SK-N-SH treated with all-trans-retinoic acid at 6 μM for 48 hours (cell line): Measurements from ENCODE around the gene TSPAN14.

ENCODE experiments used
- ATAC-seq: fragments of 200-7000 bp; cut with Tn5 transposase; 3 replicates; pipeline ENCODE4 v1.9.1; 2020; ENCODE audit warnings: mild to moderate bottlenecking, moderate library complexity
- ARNTL ChIP-seq: fragments of 450-650 bp; formaldehyde crosslinking; IDR thresholded peaks from 2 replicates; pipeline ENCODE4 v1.5.0; 2020; ENCODE audit warnings: low read depth, mild to moderate bottlenecking, moderate library complexity, borderline replicate concordance
- BACH2 ChIP-seq: fragments of 250-450 bp; sonication (Bioruptor Pico); IDR thresholded peaks from 2 replicates; pipeline ENCODE4 v1.9.0; 2021; ENCODE audit warnings: mild to moderate bottlenecking, borderline replicate concordance
- CSDC2 ChIP-seq: fragments of 250-450 bp; sonication (Bioruptor Pico); IDR thresholded peaks from 2 replicates; pipeline ENCODE4 v1.5.0; 2020; ENCODE audit warnings: mild to moderate bottlenecking, moderate library complexity
- CSRNP3 ChIP-seq: fragments of 250-450 bp; sonication (Bioruptor Pico); IDR thresholded peaks from 2 replicates; pipeline ENCODE4 v1.5.1; 2021; ENCODE audit warnings: mild to moderate bottlenecking, moderate library complexity
- ESRRG ChIP-seq: fragments of 250-450 bp; sonication (Bioruptor Pico); IDR thresholded peaks from 2 replicates; pipeline ENCODE4 v1.6.1; 2021; ENCODE audit warnings: mild to moderate bottlenecking
- ISL1 ChIP-seq: fragments of 250-450 bp; sonication (Bioruptor Pico); IDR thresholded peaks from 2 replicates; pipeline ENCODE4 v2.1.2; 2022; ENCODE audit warnings: mild to moderate bottlenecking, moderate library complexity
- OSR1 ChIP-seq: fragments of 250-450 bp; sonication (Bioruptor Pico); IDR thresholded peaks from 2 replicates; pipeline ENCODE4 v1.8.0; 2022; ENCODE audit warnings: moderate library complexity, mild to moderate bottlenecking, inconsistent platforms
- PATZ1 ChIP-seq: fragments of 250-450 bp; sonication (Bioruptor Pico); IDR thresholded peaks from 2 replicates; pipeline ENCODE4 v1.8.0; 2020; ENCODE audit warnings: mild to moderate bottlenecking, moderate library complexity, borderline replicate concordance
- PPARA ChIP-seq: fragments of 250-450 bp; sonication (Bioruptor Pico); IDR thresholded peaks from 2 replicates; pipeline ENCODE4 v1.5.0; 2020; ENCODE audit warnings: mild to moderate bottlenecking, borderline replicate concordance
- RARB ChIP-seq: fragments of 250-450 bp; sonication (Bioruptor Pico); IDR thresholded peaks from 2 replicates; pipeline ENCODE4 v1.8.0; 2021; ENCODE audit warnings: mild to moderate bottlenecking, moderate library complexity
- SNAI2 ChIP-seq: fragments of 250-450 bp; sonication (Bioruptor Pico); IDR thresholded peaks from 2 replicates; pipeline ENCODE4 v1.5.0; 2020; ENCODE audit warnings: mild to moderate bottlenecking, moderate library complexity
- TCF4 ChIP-seq: fragments of 250-450 bp; sonication (Bioruptor Pico); IDR thresholded peaks from 2 replicates; pipeline ENCODE4 v1.8.0; 2021; ENCODE audit warnings: mild to moderate bottlenecking, moderate library complexity, borderline replicate concordance
- TOX ChIP-seq: fragments of 250-450 bp; sonication (Bioruptor Pico); IDR thresholded peaks from 2 replicates; pipeline ENCODE4 v1.8.0; 2021; ENCODE audit warnings: mild to moderate bottlenecking, moderate library complexity, borderline replicate concordance
- ZC3H10 ChIP-seq: fragments of 250-450 bp; sonication (Bioruptor Pico); IDR thresholded peaks from 2 replicates; pipeline ENCODE4 v1.5.1; 2021; ENCODE audit warnings: mild to moderate bottlenecking, moderate library complexity
- ZFP3 ChIP-seq: fragments of 250-450 bp; sonication (Bioruptor Pico); IDR thresholded peaks from 2 replicates; pipeline ENCODE4 v1.5.0; 2020; ENCODE audit warnings: mild to moderate bottlenecking, moderate library complexity
- ZNF565 ChIP-seq: fragments of 450-650 bp; formaldehyde crosslinking; conservative IDR thresholded peaks from 2 replicates; pipeline ENCODE4 v1.5.0; 2020; ENCODE audit warnings: low read depth, mild to moderate bottlenecking, moderate library complexity
- ZNF70 ChIP-seq: fragments of 450-650 bp; formaldehyde crosslinking; IDR thresholded peaks from 2 replicates; pipeline ENCODE4 v1.5.0; 2020; ENCODE audit warnings: mild to moderate bottlenecking, moderate library complexity
- ZNF8 ChIP-seq: fragments of 450-650 bp; formaldehyde crosslinking; IDR thresholded peaks from 2 replicates; pipeline ENCODE4 v1.5.0; 2020; ENCODE audit warnings: mild to moderate bottlenecking, moderate library complexity
- TF ChIP-seq, protein P1 (sequence below): fragments of 250-450 bp; sonication (Bioruptor Pico); IDR thresholded peaks from 2 replicates; pipeline ENCODE4 v1.5.0; 2020; ENCODE audit warnings: mild to moderate bottlenecking, moderate library complexity
- TF ChIP-seq, protein P2 (sequence below): fragments of 250-450 bp; sonication (Bioruptor Pico); IDR thresholded peaks from 2 replicates; pipeline ENCODE4 v1.5.1; 2020; ENCODE audit warnings: low read depth, mild to moderate bottlenecking, moderate library complexity
- TF ChIP-seq, protein P3 (sequence below): fragments of 250-450 bp; sonication (Bioruptor Pico); IDR thresholded peaks from 2 replicates; pipeline ENCODE4 v1.8.0; 2021; ENCODE audit warnings: low read depth, mild to moderate bottlenecking, moderate library complexity, borderline replicate concordance

Gene TSPAN14

DNA sequence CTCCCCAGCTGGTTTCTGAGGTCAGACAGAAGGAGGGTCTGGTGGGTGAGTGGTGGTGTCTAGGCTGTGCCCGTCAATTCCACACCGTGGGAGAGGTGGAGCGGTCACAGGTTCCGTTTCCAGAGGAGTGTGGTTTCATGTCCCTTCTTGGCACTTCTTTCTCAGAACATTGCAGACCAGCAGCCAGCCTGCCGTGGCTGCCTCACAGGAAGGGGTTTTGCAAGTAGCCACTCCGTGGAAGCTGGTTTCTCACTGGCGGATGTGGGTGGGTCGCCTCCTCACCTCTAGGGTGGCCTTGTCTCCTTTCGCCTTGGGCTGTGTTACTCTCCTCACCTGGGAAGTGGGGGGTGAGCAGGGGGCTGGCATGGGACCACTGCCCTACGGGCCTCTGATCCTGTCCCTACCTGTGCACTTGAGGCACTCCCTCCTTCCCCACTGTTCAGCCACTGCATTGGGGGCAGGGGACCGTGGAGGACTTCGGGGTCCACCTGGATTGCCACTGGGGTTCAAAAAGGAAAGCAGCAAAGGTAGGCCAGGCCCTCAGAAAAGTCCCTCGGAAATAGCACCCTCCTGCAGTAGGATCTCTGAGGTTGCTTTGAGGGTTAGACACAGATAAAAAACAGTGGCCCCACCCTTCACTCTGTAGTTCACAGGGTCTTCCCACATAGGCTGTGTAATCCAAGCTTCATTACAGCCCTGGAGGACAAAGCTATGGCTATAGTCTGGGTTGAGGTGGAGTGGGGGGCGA lies 33.9 kb downstream of the TSPAN14 start:
- ATAC-seq, result no peak
- no peak for TF ChIP-seq ZC3H10 (CRISPR knock-in tag)
- no peak for TF ChIP-seq CSRNP3 (CRISPR knock-in tag)
- TF ChIP-seq ZFP3, result no peak
- no peak for TF ChIP-seq ZNF565 (CRISPR knock-in tag)
- TF ChIP-seq ISL1 (CRISPR knock-in tag), result no peak
- no peak for TF ChIP-seq BACH2 (CRISPR knock-in tag)
- no peak for TF ChIP-seq CSDC2 (CRISPR knock-in tag)
- TF ChIP-seq TOX (CRISPR knock-in tag), result no peak
- TF ChIP-seq PATZ1 (CRISPR knock-in tag), result no peak
- TF ChIP-seq RARB (CRISPR knock-in tag), result no peak
- TF ChIP-seq ESRRG (CRISPR knock-in tag), result no peak
- TF ChIP-seq, protein P1, sequence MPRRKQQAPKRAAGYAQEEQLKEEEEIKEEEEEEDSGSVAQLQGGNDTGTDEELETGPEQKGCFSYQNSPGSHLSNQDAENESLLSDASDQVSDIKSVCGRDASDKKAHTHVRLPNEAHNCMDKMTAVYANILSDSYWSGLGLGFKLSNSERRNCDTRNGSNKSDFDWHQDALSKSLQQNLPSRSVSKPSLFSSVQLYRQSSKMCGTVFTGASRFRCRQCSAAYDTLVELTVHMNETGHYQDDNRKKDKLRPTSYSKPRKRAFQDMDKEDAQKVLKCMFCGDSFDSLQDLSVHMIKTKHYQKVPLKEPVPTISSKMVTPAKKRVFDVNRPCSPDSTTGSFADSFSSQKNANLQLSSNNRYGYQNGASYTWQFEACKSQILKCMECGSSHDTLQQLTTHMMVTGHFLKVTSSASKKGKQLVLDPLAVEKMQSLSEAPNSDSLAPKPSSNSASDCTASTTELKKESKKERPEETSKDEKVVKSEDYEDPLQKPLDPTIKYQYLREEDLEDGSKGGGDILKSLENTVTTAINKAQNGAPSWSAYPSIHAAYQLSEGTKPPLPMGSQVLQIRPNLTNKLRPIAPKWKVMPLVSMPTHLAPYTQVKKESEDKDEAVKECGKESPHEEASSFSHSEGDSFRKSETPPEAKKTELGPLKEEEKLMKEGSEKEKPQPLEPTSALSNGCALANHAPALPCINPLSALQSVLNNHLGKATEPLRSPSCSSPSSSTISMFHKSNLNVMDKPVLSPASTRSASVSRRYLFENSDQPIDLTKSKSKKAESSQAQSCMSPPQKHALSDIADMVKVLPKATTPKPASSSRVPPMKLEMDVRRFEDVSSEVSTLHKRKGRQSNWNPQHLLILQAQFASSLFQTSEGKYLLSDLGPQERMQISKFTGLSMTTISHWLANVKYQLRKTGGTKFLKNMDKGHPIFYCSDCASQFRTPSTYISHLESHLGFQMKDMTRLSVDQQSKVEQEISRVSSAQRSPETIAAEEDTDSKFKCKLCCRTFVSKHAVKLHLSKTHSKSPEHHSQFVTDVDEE (CRISPR knock-in tag), result no peak
- TF ChIP-seq PPARA (CRISPR knock-in tag), result no peak
- TF ChIP-seq ZNF8 (CRISPR knock-in tag), result no peak
- TF ChIP-seq, protein P2, sequence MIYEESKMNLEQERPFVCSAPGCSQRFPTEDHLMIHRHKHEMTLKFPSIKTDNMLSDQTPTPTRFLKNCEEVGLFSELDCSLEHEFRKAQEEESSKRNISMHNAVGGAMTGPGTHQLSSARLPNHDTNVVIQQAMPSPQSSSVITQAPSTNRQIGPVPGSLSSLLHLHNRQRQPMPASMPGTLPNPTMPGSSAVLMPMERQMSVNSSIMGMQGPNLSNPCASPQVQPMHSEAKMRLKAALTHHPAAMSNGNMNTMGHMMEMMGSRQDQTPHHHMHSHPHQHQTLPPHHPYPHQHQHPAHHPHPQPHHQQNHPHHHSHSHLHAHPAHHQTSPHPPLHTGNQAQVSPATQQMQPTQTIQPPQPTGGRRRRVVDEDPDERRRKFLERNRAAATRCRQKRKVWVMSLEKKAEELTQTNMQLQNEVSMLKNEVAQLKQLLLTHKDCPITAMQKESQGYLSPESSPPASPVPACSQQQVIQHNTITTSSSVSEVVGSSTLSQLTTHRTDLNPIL (CRISPR knock-in tag), result no peak
- TF ChIP-seq ARNTL (CRISPR knock-in tag), result no peak
- TF ChIP-seq, protein P3, sequence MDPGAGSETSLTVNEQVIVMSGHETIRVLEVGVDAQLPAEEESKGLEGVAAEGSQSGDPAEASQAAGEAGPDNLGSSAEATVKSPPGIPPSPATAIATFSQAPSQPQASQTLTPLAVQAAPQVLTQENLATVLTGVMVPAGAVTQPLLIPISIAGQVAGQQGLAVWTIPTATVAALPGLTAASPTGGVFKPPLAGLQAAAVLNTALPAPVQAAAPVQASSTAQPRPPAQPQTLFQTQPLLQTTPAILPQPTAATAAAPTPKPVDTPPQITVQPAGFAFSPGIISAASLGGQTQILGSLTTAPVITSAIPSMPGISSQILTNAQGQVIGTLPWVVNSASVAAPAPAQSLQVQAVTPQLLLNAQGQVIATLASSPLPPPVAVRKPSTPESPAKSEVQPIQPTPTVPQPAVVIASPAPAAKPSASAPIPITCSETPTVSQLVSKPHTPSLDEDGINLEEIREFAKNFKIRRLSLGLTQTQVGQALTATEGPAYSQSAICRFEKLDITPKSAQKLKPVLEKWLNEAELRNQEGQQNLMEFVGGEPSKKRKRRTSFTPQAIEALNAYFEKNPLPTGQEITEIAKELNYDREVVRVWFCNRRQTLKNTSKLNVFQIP (CRISPR knock-in tag), result no peak

GRCh38 chr10:80488539-80489066 lies 34.5 kb downstream of the TSPAN14 start:
- no peak for ATAC-seq
- TF ChIP-seq ZNF565 (CRISPR knock-in tag), result no peak
- TF ChIP-seq TOX (CRISPR knock-in tag), result no peak
- TF ChIP-seq OSR1 (CRISPR knock-in tag), result no peak
- TF ChIP-seq BACH2 (CRISPR knock-in tag), result no peak
- TF ChIP-seq PPARA (CRISPR knock-in tag), result no peak
- no peak for TF ChIP-seq ZNF70
- TF ChIP-seq ZFP3, result no peak
- TF ChIP-seq, protein P3 (CRISPR knock-in tag), result no peak
- TF ChIP-seq TCF4 (CRISPR knock-in tag), result no peak
- TF ChIP-seq ESRRG (CRISPR knock-in tag), result no peak
- no peak for TF ChIP-seq CSDC2 (CRISPR knock-in tag)
- no peak for TF ChIP-seq SNAI2 (CRISPR knock-in tag)
- TF ChIP-seq CSRNP3 (CRISPR knock-in tag), result no peak
- TF ChIP-seq ZNF8 (CRISPR knock-in tag), result no peak
- no peak for TF ChIP-seq PATZ1 (CRISPR knock-in tag)
- no peak for TF ChIP-seq ARNTL (CRISPR knock-in tag)
